HepG2 (cell line): ENCODE measurements around the gene ACER2. TPM values are rescaled to one million over a fixed set of nuclear protein-coding genes. Genes with fewer than 3 reads are reported as not detected.

Experiments used
- ATAC-seq: fragments of 200-7000 bp; cut with Tn5 transposase; 3 replicates; pipeline ENCODE4 v1.9.1; 2020; ENCODE audit warnings: mild to moderate bottlenecking, moderate library complexity
- BruUV-seq: library from RNA; stranded (reverse); fragments of 400-500 nt; replicated peaks from 2 replicates; lab custom pipeline; 2021; lab: Mats Ljungman, UMichigan
- CTCF ChIA-PET: fragments of 300-600 bp; formaldehyde crosslinking; extraction: SDS; loops from one replicate; lab custom pipeline; 2021; ENCODE audit warnings: low total read pairs, inconsistent platforms, low intra/inter-chr PET ratio; lab: Yijun Ruan, JAX
- POLR2A ChIA-PET: fragments of 350-600 bp; sonication (Branson Sonifier 250); formaldehyde crosslinking; loops from one replicate; lab custom pipeline; 2020; ENCODE audit warnings: antibody characterized with exemption, inconsistent platforms; lab: Yijun Ruan, JAX
- DNase-seq: peaks from one replicate; pipeline ENCODE4 v3.0.0-alpha.2; 2015; ENCODE audit warnings: low spot score
- FAIRE-seq: peaks from 3 replicates; lab custom pipeline; 2011; peaks lifted over from hg19 to GRCh38; lab: Jason Lieb, UNC
- H2AFZ ChIP-seq: one replicate; pipeline ENCODE4 v1.6.1; 2011; ENCODE audit warnings: low read length, inconsistent platforms
- H3K27ac ChIP-seq: fragments of 300-600 bp; 3 replicates; pipeline ENCODE4 v1.8.0; 2011; ENCODE audit warnings: mixed run types, mild to moderate bottlenecking, mixed read lengths, low read length, inconsistent platforms; ENCODE audit not compliant: insufficient read depth; ENCODE audit errors: extremely low read length
- H3K27me3 ChIP-seq, 2 experiments: fragments of 200-600 bp in 1 of 2; 2 replicates in 1 of 2; 3 replicates in 1 of 2; pipeline versions ENCODE4 v1.6.0 to v1.8.0; 2011; ENCODE audit warnings: low read length in 2 of 2, mild to moderate bottlenecking in 2 of 2, moderate library complexity in 2 of 2, inconsistent platforms in 1 of 2; ENCODE audit not compliant: insufficient read depth in 2 of 2, control insufficient read depth in 1 of 2
- H3K36me3 ChIP-seq, 2 experiments: fragments of 200-600 bp in 1 of 2; replicated peaks in 1 of 2; 2 replicates in 1 of 2; 3 replicates in 1 of 2; pipeline versions ENCODE4 v1.5.1 to v1.8.0; 2011; ENCODE audit warnings: low read length in 2 of 2, inconsistent platforms in 1 of 2; ENCODE audit not compliant: insufficient read depth in 2 of 2, control insufficient read depth in 1 of 2
- H3K4me1 ChIP-seq: 2 replicates; pipeline ENCODE4 v1.5.1; 2012; ENCODE audit warnings: low read length, inconsistent platforms; ENCODE audit not compliant: insufficient read depth
- H3K4me2 ChIP-seq: 2 replicates; pipeline ENCODE4 v1.6.0; 2011; ENCODE audit warnings: low read depth, low read length, inconsistent platforms
- H3K4me3 ChIP-seq, 3 experiments: fragments of 200-600 bp in 1 of 3; sonication (generic), shearing (Covaris generic) in 1 of 3; replicated peaks in 1 of 3; 2 replicates each; pipeline ENCODE4 v1.5.1; 2011 to 2016; ENCODE audit warnings: low read length in 3 of 3, inconsistent platforms in 2 of 3, low read depth in 2 of 3, mild to moderate bottlenecking in 2 of 3, control low read depth in 1 of 3, mixed read lengths in 1 of 3; ENCODE audit not compliant: insufficient read depth in 1 of 3
- H3K79me2 ChIP-seq: one replicate; pipeline ENCODE4 v1.6.1; 2011; ENCODE audit warnings: low read length, inconsistent platforms; ENCODE audit not compliant: insufficient read depth
- H3K9ac ChIP-seq: 2 replicates; pipeline ENCODE4 v1.6.0; 2011; ENCODE audit warnings: mild to moderate bottlenecking, low read depth, low read length, inconsistent platforms; ENCODE audit not compliant: insufficient read depth
- H3K9me3 ChIP-seq: 2 replicates; pipeline ENCODE4 v1.5.1; 2012; ENCODE audit warnings: mild to moderate bottlenecking, low read length
- H4K20me1 ChIP-seq: 2 replicates; pipeline ENCODE4 v1.6.0; 2011; ENCODE audit warnings: inconsistent platforms, mild to moderate bottlenecking, low read length, moderate library complexity; ENCODE audit not compliant: insufficient read depth
- AKNA ChIP-seq: sonication (generic); formaldehyde crosslinking; IDR thresholded peaks from 2 replicates; pipeline ENCODE4 v1.4.0; 2020; ENCODE audit warnings: missing genetic modification reagents, borderline replicate concordance
- ARNT2 ChIP-seq: sonication (generic); formaldehyde crosslinking; IDR thresholded peaks from 2 replicates; pipeline ENCODE4 v1.8.0; 2022; ENCODE audit warnings: mild to moderate bottlenecking, low read depth, missing genetic modification reagents, moderate library complexity
- BRD4 ChIP-seq: sonication (generic); formaldehyde crosslinking; IDR thresholded peaks from 2 replicates; pipeline ENCODE4 v1.4.0; 2020; ENCODE audit warnings: missing genetic modification reagents
- CTCF ChIP-seq: sonication (generic); formaldehyde crosslinking; IDR thresholded peaks from 2 replicates; pipeline ENCODE4 v1.5.0; 2020; ENCODE audit warnings: mild to moderate bottlenecking, missing genetic modification reagents, moderate library complexity
- IRF9 ChIP-seq: sonication (generic); formaldehyde crosslinking; IDR thresholded peaks from 2 replicates; pipeline ENCODE4 v1.8.0; 2022; ENCODE audit warnings: missing genetic modification reagents, mild to moderate bottlenecking, borderline replicate concordance
- KAT2B ChIP-seq: fragments of 150-350 bp; IDR thresholded peaks from 2 replicates; pipeline ENCODE4 v1.6.1; 2014; ENCODE audit warnings: low read depth, low read length, borderline replicate concordance
- LCORL ChIP-seq, 2 experiments: fragments of 450-650 bp in 1 of 2; sonication (generic) in 1 of 2; formaldehyde crosslinking in 1 of 2; IDR thresholded peaks; 2 replicates each; pipeline versions ENCODE4 v1.5.0 to v1.6.1; 2017 to 2020; ENCODE audit warnings: antibody characterized with exemption in 1 of 2, missing genetic modification reagents in 1 of 2
- MEIS1 ChIP-seq: sonication (generic); formaldehyde crosslinking; IDR thresholded peaks from 2 replicates; pipeline ENCODE4 v1.9.0; 2021; ENCODE audit warnings: mild to moderate bottlenecking, missing genetic modification reagents, moderate library complexity, borderline replicate concordance
- NR2F6 ChIP-seq, 2 experiments: IDR thresholded peaks; 2 replicates each; pipeline ENCODE4 v1.6.1; 2016; ENCODE audit warnings: antibody characterized with exemption in 1 of 2, mild to moderate bottlenecking in 1 of 2
- RAD51 ChIP-seq: fragments of 450-650 bp; IDR thresholded peaks from 2 replicates; pipeline ENCODE4 v1.6.1; 2016; ENCODE audit warnings: borderline replicate concordance
- RFX5 ChIP-seq: IDR thresholded peaks from 2 replicates; pipeline ENCODE4 v1.6.1; 2011; ENCODE audit warnings: low read depth, low read length, improper control_type of control experiment
- STAT5B ChIP-seq: sonication (generic); formaldehyde crosslinking; IDR thresholded peaks from 2 replicates; pipeline ENCODE4 v1.4.0; 2020; ENCODE audit warnings: missing genetic modification reagents
- ZMAT5 ChIP-seq: sonication (generic); formaldehyde crosslinking; IDR thresholded peaks from 2 replicates; pipeline ENCODE4 v1.5.0; 2020; ENCODE audit warnings: mild to moderate bottlenecking, low read depth, missing genetic modification reagents, borderline replicate concordance
- ZNF335 ChIP-seq: sonication (generic); formaldehyde crosslinking; IDR thresholded peaks from 2 replicates; pipeline ENCODE4 v1.4.0; 2020; ENCODE audit warnings: missing genetic modification reagents
- ZNF501 ChIP-seq: sonication (generic); formaldehyde crosslinking; IDR thresholded peaks from 2 replicates; pipeline ENCODE4 v1.5.1; 2020; ENCODE audit warnings: mild to moderate bottlenecking, moderate library complexity, missing genetic modification reagents
- WGBS: methylation state at CpG from one replicate; pipeline ENCODE4 v1.1.6; 2017; ENCODE audit warnings: low lambda C conversion rate; 5-methylcytosine and 5-hydroxymethylcytosine counted together
- in situ Hi-C: cut with HindIII; loops from 2 replicates; pipeline ENCODE4 v1.10.0; 2017; ENCODE audit warnings: low pct_unique_long_range_greater_than_20kb; ENCODE audit not compliant: extremely low pct_ligation_motif_present
- intact Hi-C: fragments of 100-400 bp; cut with micrococcal nuclease; formaldehyde crosslinking; loops from one replicate; pipeline ENCODE4 v1.10.0; 2022; ENCODE audit not compliant: unreplicated experiment
- polyA plus RNA-seq, 8 experiments: library from polyadenylated mRNA; depleted of rRNA in 3 of 8; stranded (reverse) in 7 of 8; unstranded in 1 of 8; fragments of >200 nt; fragmentation: Illumina TruSeq in 4 of 8; extraction: Trizol in 4 of 8; gene quantifications; 2 replicates each; pipeline versions ENCODE4 v1.2.1 to v1.2.3, GENCODE V29; 2011 to 2016; ENCODE audit warnings: low read depth in 4 of 8, missing spikeins in 1 of 8, mixed read lengths in 1 of 8; ENCODE audit not compliant: insufficient read depth in 1 of 8
- total RNA-seq, 5 experiments: library from RNA; depleted of rRNA; stranded (reverse); fragments of >200 nt; fragmentation: Illumina TruSeq; extraction: Trizol; gene quantifications; 2 replicates each; pipeline ENCODE4 v1.2.3, GENCODE V29; 2016; ENCODE audit warnings: low read depth in 1 of 5

ACER2 gene
- total and polyA plus RNA-seq, 2 of the 13 experiments (the other 11 are each of a cell fraction or from before 2014, with no cell fraction given): 1.9 to 3.4 TPM

GRCh38 chr9:19461135-19461534 lies 52.3 kb downstream of the ACER2 start:
- ATAC-seq: no peak
- CTCF ChIA-PET: no interaction called here
- WGBS: 84% methylated on average over 26 of the region's 26 CpGs

More at GRCh38 chr9:19461135-19461534, 52.3 kb downstream of the ACER2 start:
- H3K9ac ChIP-seq: no peak overlapping the region
- FAIRE-seq (no peak), DNase-seq (no peak)
- no peak overlapping the region for H3K27ac ChIP-seq
- TF ChIP-seq LCORL (IDR thresholded peaks at IDR 0.05) (no peak), LCORL (CRISPR knock-in tag; IDR thresholded peaks at IDR 0.05) (no peak), ZMAT5 (CRISPR knock-in tag) (no peak), RAD51 (no peak), ZNF335 (CRISPR knock-in tag) (no peak), ARNT2 (no peak), IRF9 (CRISPR knock-in tag) (no peak), NR2F6 (IDR thresholded peaks at IDR 0.05) (no peak), NR2F6 (CRISPR knock-in tag; IDR thresholded peaks at IDR 0.05) (no peak), ZNF501 (CRISPR knock-in tag) (no peak), CTCF (CRISPR knock-in tag) (no peak), AKNA (CRISPR knock-in tag) (no peak), RFX5 (no peak), KAT2B (no peak), MEIS1 (CRISPR knock-in tag) (no peak), BRD4 (no peak), STAT5B (no peak)
- intact Hi-C loops: no loop called here
- no peak overlapping the region for H2AFZ ChIP-seq
- H3K27me3 ChIP-seq: peaks cover 0 to 10% of the 10 kb centered on the region in 2 experiments; a peak in 3 of 5 replicates
- H3K4me2 ChIP-seq: no peak overlapping the region
- BruUV-seq: no TSS peak
- no peaks in the 10 kb centered on the region for H3K9me3 ChIP-seq
- POLR2A ChIA-PET: no interaction called here
- no peaks in the 10 kb centered on the region for H3K36me3 ChIP-seq
- H4K20me1 ChIP-seq: no peaks in the 10 kb centered on the region
- peaks cover 17% of the 10 kb centered on the region for H3K4me1 ChIP-seq
- H3K4me3 ChIP-seq: no peak overlapping the region
- in situ Hi-C loops: loop anchor here (10.0 kb wide), 1 partner anchor 416 kb away; the partner anchor contains the start of gene RRAGA
- no peaks in the 10 kb centered on the region for H3K79me2 ChIP-seq
